Measurements from ENCODE around the gene BTN3A1.
"Not testable (repeated sequence)": the region's sequence is repeated elsewhere in the genome, so short reads cannot be mapped to it uniquely, and the experiment has no call there.

BTN3A1 gene

GRCh38 chr6:26412954-26413353 lies 10.9 kb downstream of the BTN3A1 start:
- in situ Hi-C loops (cut with MboI; ENCODE audit: low sequenced_read_pairs) = no loop called here

- in situ Hi-C loops (cut with MboI; ENCODE audit: low sequenced_read_pairs) = no loop called here
Measured at GRCh38 chr6:26414281-26414680, 12.2 kb downstream of the BTN3A1 start.

- in situ Hi-C loops (cut with MboI; ENCODE audit: low sequenced_read_pairs) = no loop called here
Measured at GRCh38 chr6:26415036-26415614, 13.1 kb downstream of the BTN3A1 start.

DNA sequence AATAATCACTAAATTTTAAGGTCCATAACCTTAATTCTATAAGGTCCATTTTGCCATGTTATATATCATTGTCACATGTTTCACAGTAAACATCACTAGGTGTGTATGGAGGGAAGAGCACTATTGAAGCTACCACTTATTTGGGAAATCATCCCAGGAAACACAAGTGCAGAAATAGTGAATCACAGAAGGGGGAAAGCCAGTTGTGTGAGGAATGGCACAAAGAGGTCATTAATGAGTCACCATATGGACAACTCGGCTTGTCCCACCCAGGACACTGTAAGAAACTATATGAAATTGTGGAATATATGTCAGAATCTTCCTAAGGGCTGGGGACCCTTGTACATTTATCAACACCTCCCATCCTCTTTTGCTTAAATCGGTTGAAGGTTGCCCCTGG lies 13.7 kb downstream of the BTN3A1 start:
- in situ Hi-C loops (cut with MboI; ENCODE audit: low sequenced_read_pairs) = no loop called here

DNA sequence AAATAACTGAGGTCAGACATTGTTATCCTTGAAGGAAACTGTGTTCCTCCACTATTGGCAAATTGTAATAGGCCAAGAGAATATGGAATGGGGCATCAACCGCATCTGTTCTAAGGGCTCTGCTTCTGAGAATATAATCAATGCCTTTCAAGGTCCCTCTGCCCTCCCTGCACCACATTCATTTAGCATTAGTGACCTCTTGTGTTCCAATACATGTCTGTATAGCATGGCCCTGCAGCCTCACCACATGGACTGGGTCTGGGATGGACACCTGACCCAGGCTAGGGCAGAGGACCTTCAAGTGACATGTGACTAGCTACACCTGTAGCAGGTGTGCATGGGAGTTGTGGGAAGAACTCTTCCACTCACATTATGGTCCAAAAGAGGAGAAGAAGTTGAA lies 14.2 kb downstream of the BTN3A1 start:
- in situ Hi-C loops (cut with MboI; ENCODE audit: low sequenced_read_pairs) = no loop called here

GRCh38 chr6:26418077-26418476 lies 16.0 kb downstream of the BTN3A1 start:
- in situ Hi-C loops (cut with MboI; ENCODE audit: low sequenced_read_pairs) = not testable (repeated sequence)

DNA sequence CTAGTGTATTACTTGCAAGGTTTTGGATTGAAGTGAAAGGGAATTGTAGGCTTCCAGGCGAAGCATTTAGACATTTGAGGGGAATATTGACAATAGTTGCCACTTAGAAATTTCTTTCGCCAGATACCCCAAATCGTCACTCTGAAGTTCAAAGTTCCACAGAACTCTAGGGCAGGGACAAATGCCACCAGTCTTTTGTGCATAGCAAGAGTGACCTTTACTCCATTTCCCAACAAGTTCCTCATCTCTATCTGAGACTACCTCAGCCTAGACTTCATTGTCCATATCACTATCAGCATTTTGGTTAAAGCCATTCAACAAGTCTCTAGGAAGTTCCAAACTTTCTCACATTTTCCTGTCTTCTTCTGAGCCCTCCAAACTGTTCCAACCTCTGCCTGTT lies 16.7 kb downstream of the BTN3A1 start:
- in situ Hi-C loops (cut with MboI; ENCODE audit: low sequenced_read_pairs) = not testable (repeated sequence)

GRCh38 chr6:26420688-26421171 lies 18.7 kb downstream of the BTN3A1 start:
- in situ Hi-C loops (cut with MboI; ENCODE audit: low sequenced_read_pairs) = no loop called here

DNA sequence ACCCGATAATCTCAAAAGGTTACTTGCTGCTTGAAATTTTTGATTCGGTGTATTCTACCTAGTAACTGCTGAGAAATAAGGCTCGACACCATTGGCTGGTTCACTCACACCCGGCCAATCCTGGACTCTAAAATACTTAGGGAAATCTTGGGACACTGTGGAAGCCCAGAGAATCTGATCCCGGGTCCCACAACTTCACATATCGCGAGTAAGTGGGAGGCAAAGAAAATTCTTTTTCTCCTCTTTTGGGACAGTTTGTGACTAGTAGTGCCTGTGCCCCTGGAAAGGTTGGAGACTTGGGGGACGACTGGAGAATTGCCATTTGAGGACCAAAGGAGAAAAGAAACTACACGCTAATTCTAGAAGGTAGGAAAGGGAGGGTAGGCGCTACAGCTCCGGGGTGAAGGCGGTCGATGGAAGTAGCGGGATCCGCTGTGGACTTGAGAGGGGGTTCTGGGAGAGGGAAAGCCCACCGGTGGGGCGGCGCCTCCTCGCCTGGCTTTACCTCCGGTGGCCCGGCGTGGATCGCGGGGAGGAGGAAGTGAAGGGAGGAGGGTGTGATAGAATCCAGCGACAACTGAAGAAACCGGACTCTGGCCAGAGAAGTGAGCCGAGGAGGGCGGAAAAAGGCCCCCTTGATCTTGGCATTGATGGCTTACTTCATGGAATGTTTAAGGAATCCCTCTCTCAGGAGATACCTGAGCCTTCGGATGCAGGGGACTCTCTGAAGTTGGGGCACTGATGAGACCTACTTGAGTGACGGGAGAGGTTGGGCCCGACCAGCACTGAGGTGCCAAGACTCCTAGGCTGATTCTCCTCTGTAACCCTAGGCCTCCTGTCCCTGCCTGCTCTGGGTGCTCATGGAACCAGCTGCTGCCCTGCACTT lies 19.4 kb downstream of the BTN3A1 start:
- in situ Hi-C loops (cut with MboI; ENCODE audit: low sequenced_read_pairs) = no loop called here

GRCh38 chr6:26422329-26422728 lies 20.3 kb downstream of the BTN3A1 start:
- in situ Hi-C loops (cut with MboI; ENCODE audit: low sequenced_read_pairs) = no loop called here

DNA sequence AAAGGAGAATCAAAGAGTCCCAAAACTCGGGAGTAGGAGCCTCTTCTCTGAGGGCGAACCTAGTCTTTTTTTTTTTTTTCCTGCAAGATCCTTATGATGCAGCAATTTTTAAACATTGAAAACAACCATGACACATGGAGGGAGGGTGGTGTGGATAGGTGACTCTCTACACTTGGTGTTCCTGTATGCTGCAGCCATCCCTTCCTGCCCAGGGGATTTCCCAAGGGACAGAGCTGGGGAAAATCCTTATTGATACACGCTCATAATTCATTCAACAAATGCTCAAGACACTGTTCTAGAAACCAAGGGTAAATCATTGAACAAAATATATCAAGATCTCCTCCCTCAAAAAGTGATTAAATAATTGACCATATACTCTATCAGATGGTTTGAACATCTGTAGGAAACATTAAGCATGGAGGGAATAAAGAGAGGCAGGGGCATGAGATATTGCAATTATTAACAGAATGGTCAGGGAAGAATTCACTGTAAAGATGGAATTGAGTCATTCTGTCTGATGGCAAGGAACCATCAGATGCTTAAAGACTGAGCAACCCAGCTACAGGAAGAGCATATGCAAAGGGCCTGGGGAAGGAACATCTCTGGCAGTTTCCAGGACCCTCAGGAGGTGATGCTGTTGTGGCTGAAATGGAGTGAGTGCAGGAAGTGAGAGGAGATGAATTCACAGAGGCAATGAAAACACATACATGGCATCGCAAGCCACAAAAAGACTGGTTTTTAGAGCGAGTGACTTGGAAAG lies 24.8 kb downstream of the BTN3A1 start:
- in situ Hi-C loops (cut with MboI; ENCODE audit: low sequenced_read_pairs) = no loop called here

DNA sequence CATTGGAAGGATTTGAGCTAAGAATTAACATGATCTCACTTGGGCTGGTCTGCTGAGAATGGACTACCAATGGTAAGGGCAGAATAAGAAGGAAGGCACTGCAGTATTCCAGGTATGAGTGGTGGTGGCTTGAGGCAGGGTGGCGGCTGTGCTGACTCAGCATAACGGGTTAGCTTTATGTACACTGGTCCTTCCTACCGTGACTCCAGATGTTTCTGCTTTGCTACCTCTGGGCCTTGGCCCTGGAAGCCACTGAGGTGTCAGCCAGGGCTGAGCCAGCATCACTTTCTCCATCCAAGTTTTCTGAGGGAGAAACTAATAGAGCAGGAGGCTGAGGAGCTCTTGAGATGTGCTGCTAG lies 25.4 kb downstream of the BTN3A1 start:
- in situ Hi-C loops (cut with MboI; ENCODE audit: low sequenced_read_pairs) = no loop called here

- in situ Hi-C loops (cut with MboI; ENCODE audit: low sequenced_read_pairs) = no loop called here
Measured at GRCh38 chr6:26428206-26428605, 26.1 kb downstream of the BTN3A1 start.

DNA sequence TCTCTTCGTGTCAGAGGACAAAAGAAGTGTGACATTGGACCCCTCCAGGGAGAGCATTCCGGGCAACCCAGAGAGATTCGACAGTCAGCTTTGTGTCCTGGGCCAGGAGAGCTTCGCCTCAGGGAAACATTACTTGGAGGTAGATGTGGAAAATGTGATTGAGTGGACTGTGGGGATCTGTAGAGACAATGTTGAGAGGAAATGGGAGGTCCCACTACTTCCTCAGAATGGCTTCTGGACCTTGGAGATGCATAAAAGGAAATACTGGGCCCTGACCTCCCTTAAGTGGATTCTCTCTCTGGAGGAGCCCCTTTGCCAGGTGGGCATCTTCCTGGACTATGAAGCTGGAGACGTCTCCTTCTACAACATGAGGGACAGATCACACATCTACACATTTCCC lies 28.7 kb downstream of the BTN3A1 start:
- in situ Hi-C loops (cut with MboI; ENCODE audit: low sequenced_read_pairs) = no loop called here

DNA sequence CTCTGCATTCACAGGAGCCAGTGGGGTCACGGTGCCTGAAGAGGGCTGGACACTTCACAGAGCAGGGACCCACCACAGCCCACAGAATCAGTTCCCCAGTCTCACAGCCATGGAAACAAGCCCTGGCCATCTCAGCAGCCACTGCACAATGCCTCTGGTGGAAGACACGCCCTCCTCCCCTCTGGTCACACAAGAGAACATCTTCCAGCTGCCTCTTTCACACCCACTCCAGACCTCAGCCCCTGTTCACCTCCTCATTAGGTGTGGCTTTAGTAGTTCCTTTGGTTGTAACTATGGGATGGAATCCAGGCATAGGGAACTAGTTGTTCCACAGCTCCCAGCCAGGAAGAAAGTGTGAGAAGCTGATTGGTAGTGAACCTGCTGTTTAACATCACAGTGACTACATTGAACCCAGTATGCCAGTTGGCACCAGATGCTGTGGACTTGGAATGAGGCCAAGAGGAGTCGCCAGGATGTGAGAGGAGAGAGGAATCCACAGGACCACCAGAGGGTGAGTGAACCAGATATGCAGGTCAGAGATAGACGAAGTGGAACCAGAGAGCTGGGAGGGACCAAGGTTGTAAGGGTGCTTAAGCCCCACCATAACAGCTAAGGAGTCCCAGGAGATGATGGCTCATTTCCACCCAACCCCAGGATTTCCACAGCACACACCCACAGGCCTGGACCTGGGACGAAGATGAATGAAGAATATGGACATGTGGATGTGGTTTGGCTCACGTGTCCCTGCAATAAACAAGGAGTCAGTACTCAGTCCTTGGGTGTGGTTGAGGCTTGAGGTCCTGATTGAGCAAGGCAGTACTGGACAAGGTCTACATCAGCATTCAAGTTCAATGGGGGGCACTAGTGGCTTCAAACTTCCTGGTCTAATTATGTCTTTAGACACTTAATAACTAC lies 29.4 kb downstream of the BTN3A1 start:
- in situ Hi-C loops (cut with MboI; ENCODE audit: low sequenced_read_pairs) = no loop called here

- in situ Hi-C loops (cut with MboI; ENCODE audit: low sequenced_read_pairs) = no loop called here
Measured at GRCh38 chr6:26432627-26433201, 30.6 kb downstream of the BTN3A1 start.

GRCh38 chr6:26433680-26434079 lies 31.6 kb downstream of the BTN3A1 start:
- in situ Hi-C loops (cut with MboI; ENCODE audit: low sequenced_read_pairs) = not testable (repeated sequence)

GRCh38 chr6:26436018-26436417 lies 33.9 kb downstream of the BTN3A1 start:
- in situ Hi-C loops (cut with MboI; ENCODE audit: low sequenced_read_pairs) = no loop called here

DNA sequence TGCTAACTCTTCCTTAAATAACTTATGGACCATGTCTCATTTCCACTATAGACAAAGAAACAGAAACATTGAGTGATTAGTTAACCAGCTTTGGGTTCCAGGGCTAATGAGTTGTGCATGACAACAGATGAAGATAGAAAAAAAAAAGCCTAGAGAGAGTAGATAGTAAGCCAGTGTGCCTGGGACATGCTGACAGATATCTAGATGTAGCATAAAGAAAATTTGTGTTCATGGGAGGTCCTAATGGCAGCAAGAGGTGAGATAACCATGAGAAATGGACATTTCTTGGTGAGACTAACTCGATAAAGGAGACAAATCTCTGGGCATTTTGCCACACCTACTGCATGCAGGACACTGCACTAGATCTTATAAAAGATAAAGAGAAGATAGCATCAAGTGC lies 35.5 kb downstream of the BTN3A1 start:
- in situ Hi-C loops (cut with MboI; ENCODE audit: low sequenced_read_pairs) = no loop called here

- in situ Hi-C loops (cut with MboI; ENCODE audit: low sequenced_read_pairs) = no loop called here
Measured at GRCh38 chr6:26438000-26438399, 35.9 kb downstream of the BTN3A1 start.

All from hTERT RPE-1 (cell line).